Testis (tissue), 2 donors: Measurements from ENCODE around the gene WDR86.

ENCODE experiments used
- CTCF ChIP-seq, 3 experiments: fragments of 450-650 bp in 2 of 3; fragments of 200-600 bp in 1 of 3; sonication (generic) in 1 of 3; IDR thresholded peaks; one replicate each; pipeline ENCODE4 v1.5.1; 2016 to 2019; ENCODE audit warnings: antibody characterized with exemption in 3 of 3, mild to moderate bottlenecking in 2 of 3, moderate library complexity in 1 of 3
- POLR2A ChIP-seq: fragments of 450-650 bp; IDR thresholded peaks from one replicate; pipeline ENCODE4 v1.6.1; 2017; ENCODE audit warnings: antibody characterized with exemption, mild to moderate bottlenecking, moderate library complexity

DNA sequence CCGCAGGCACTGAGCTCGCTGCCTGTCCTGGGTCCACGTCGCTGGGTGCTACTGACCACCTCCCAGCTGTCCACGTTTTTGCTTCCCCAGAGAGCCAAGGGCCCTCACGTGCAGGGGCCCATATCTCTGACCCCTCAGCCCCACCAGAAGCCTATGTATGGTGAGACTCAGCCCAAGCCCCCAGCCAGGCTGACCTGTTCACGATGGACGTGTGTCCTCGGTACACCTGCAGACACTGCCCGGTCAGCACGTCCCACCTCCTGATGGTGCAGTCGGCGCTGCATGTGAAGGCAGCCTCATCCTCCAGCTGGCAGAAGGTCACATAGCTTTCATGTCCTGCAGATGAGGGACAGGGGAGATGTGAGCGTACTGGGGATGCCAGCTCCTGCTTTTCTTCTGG is 9.9 kb downstream of the WDR86 start:
- TF ChIP-seq CTCF (IDR thresholded peaks at IDR 0.05), result no peak
- TF ChIP-seq POLR2A, result no peak
